HG03103 (cell line): ENCODE measurements around the gene SLC25A34.

Experiments used
- ATAC-seq: cut with Tn5 transposase; IDR thresholded peaks from one replicate; pipeline ENCODE4 v1.9.1; 2021; ENCODE audit warnings: low read depth; ENCODE audit not compliant: unreplicated experiment

Gene SLC25A34

DNA sequence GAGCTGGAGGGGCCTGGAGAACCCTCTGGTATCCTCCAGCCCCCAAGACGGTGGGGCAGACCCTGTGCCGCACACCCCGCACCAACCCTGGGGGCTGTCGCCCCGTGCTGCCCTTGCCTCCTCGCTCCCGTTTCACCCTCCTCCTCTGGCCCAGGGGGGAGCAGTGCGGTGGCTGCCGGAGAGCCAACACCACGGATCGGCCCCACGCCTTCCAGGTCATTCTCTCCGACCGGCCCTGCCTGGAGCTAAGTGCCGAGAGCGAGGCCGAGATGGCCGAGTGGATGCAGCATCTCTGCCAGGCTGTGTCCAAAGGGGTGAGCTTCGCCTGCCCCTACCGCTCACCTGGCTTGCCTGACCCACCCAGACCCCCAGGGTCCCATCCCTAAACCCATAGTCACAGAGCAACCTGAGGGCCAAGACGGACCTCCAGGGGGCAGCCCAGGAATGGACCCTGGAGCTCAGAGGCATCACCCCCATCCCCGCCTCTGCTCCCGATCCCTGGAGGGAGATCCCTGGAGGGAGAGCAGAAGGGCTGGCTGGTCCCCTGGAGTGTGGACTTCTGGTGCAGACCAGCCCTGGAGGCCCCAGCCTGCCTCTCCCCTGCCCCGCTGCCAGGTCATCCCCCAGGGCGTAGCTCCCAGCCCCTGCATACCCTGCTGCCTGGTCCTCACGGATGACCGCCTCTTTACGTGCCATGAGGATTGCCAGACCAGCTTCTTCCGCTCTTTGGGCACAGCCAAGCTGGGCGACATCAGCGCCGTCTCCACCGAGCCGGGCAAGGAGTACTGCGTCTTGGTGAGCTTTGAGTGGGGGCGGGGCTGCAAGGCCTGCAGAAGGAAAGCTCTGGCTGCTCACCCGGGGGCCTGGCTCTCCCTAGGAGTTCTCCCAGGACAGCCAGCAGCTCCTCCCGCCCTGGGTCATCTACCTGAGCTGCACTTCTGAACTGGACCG lies 4.0 kb upstream of the SLC25A34 start:
- ATAC-seq, result no peak

DNA sequence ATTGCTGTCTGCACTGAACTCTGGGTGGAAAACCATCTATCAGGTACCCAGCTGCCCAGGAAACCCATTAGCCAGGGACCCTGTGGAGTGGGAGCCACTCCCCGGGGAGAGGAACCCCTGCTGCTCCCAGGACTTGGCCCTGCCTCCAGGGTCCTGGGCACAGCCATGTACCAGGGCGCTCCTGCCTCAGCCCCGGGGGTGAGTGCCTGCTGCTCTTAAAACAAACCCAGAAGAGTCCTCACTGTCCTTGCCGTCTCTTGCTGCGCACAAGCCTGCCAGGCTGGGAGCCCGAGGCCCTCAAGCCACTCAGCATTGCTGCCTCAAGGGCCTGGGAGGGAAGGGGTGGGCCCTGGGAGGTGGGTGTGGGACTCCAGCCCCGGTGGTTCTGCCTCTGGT lies 3.4 kb upstream of the SLC25A34 start:
- no peak for ATAC-seq

DNA sequence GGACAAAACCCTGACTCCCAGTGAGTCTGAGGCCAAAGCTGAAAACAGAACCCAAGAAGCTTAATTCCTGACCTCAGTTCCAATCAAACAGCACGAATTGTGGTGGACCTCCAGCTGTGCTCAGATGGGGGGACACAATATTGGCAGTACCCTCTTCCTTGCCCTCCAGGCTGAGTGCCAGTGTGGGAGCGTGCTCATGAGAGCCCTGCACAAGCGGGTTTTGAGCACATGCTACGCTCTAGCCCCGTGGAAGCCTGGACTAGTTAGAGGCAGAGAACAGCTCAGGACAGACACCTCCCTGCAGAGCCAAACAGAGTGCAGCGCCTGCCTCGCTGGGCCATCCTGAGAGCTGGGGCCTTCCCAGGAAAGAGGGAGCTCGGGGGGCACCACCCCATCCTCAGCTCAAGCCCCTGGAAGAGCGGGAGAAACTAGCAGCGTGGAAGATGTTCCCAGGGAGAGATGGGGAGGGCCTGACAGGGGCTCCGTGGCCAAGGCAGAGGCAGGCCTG lies 2.8 kb upstream of the SLC25A34 start:
- no peak for ATAC-seq

DNA sequence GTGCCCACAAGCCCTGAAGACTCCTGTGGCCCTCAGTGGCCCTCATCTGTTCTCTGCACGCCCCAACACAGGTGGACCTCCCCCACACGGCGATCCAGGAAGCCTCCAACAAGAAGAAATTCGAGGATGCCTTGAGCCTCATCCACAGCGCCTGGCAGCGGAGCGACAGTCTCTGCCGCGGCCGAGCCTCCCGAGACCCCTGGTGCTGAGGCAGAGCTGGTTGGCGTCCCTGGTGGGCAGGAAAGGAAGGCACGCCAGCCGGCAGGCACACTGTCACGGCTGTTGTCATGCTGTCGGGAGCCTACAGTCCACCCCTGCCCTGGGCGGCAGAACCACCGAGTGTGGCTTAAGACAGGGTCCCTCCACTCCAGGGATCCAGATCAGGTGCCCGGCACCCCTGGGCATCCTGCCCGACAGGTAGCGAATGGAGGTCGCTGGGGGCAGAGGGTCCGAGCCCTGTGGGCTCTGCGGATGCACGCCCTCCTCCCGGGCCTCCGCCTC lies 2.3 kb upstream of the SLC25A34 start:
- ATAC-seq, result no peak

DNA sequence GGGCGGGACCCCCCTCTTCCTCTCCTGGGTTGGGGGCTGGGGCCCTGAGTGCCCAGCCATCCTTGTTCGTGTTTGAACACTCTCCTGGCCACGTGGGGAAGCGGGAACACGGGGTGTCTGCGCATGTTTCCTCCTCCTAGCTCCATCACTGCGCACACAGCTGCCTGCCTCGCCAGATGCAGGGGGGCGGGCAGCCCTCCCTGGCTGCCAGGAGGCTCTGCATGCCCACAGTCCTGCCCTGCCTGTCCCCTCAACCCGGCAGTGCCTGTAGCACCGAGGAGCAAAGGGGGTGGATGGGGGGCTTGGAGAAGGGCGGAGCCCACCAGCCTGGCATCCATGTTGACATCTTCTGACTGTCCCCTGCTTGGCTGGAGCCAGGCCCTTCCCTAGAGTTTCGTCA lies 1.8 kb upstream of the SLC25A34 start:
- no peak for ATAC-seq

DNA sequence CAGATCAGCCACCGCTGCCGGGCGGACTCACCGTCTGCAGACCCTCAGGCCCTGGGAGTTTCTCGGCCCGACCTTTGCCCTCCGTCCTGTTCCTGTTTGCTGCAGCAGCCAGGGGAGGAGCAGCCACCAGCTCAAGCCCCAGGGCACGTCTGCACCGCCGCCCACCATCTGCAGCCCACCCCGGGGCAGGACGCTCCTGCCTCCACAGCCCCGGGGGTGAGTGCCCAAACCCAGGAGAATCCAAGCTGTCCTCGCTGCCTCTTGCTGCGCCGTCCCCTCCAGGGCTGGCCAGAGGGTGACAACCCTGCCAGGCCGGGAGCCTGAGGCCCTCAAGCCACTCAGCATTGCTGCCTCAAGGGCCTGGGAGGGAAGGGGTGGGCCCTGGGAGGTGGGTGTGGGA lies 1.2 kb upstream of the SLC25A34 start:
- no peak for ATAC-seq

DNA sequence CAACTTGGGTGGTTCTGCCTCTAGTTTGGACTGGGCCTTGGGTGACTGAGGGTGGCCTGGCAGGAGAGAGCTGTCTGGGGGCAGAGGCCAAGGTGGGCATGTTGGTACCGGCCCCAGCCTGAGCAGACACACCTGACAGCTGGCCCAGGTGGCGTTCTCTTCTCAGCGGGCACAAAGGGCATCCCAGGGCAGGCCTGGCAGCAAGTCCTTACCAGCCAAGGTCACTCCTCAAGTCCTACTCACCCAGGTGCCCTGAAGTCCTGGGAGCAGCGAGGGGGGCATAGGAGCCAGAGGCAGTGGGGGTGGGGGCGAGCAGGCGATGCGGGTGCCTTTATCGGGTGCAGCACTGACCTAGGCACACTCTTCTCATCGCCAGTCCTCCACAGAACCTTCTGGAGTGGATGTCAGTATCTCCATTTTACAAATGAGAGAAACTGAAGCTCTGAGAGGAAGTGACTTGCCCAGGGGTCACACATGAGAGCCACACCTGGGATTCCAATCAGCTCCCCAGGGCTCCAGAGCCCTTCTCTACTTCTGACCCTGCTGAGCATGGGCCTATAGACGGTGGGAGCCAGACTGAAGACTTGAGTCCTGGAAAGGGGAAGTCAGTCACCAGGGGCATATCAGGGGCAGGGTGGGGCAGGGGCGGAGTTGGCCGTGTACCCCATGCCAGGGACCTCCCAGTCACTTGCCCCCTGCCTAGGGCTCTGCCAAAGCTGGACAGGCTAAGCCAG lies 587 bp upstream of the SLC25A34 start:
- no peak for ATAC-seq

DNA sequence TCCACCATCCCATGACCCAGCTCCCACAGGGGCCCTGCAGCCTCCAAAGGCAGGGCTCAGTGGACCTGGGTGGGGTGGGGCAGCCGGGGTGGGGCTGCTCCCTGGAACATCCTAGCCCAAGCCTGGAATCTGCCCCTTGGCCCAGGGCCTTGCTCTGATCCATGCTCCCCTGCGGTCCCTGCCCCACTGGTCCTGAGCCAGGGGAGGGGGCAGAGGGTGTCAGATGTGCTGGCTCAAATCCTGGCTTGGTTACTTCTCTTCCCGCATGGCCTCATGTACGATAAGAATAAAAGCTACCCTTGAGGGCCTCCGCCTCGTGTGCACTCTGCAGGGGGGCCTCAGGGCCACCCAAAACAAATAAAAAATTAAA lies 819 bp downstream of the SLC25A34 start:
- no peak for ATAC-seq

DNA sequence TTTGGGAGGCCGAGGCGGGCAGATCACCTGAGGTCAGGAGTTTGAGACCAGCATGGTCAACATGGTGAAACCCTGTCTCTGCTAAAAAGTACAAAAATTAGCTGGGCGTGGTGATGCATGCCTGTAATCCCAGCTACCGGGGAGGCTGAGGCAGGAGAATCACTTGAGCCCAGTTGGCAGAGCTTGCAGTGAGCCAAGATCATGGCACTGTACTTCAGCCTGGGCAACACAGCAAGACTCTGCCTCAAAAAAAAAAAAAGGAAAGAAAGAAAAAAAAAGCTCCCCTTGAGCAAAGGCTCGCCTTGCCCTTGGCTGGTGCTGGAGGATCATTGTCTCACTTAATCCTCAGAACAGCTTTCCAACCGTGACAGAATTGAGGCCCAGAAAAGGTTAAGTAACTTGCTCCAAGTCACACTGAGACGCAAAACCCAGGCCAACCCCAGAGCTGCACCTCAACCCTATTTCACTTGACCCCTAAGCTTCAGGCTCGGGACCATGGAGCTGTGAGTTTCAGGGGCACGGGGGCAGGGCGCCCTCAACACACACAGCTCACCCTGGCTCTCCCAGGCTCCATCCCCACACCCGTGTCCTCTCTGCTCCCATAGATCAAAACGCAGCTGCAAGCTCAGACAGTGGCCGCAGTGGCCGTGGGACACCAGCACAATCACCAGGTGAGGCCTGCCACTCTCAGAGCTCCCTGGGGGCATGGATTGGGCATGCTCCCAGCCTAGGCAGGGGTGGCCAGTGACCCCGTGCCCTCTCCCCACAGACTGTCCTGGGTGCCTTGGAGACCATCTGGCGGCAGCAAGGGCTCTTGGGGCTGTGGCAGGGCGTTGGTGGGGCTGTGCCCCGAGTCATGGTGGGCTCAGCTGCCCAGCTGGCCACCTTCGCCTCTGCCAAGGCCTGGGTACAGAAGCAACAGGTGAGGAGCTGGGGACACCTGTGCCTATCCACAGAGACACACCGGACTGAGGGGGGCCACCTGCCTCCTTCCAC lies 1.6 kb downstream of the SLC25A34 start:
- ATAC-seq, result no peak

DNA sequence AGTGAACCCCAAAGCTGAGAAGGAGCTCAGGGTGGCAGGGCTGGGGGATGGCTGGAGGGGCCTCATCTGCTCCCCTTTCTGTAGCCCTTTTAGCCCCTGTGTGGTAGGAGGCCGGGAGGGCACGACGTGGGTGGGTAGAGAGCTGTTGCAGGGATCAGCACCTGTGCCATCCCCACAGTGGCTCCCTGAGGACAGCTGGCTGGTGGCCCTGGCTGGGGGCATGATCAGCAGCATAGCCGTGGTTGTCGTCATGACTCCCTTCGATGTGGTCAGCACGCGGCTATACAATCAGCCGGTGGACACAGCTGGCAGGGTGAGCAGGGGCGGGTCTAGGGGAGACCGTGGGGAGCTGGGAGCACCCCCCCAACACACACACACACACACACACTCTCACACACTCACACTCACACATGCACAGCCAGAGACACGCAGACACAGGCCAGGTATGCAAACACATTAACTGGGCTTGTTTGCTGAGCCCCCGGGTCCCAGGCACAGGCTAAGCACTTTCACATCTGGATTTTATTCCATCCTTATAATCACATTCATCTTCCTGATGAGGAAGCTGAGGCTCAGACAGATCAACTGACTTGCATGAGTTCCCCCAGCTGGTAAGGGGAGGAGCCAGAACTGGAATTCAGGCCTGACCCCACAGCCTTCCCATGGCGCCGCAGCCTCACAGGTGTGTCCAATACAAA lies 2.5 kb downstream of the SLC25A34 start:
- ATAC-seq, result no peak

DNA sequence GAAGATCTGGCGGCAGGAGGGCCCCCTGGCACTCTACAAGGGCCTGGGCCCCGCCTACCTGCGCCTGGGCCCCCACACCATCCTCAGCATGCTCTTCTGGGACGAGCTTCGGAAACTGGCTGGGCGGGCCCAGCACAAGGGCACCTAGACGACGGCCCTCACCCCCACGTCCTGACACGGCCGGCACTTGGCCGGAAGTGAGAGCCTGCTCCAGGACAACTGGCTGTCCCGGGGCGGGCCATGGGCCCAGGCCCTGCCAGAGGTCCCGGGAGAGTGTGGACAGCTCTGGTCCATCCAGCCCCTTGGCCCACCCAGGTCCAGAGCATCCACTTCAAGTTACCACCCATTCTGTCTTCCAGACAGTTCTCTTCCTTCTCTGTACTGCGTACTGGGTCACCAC lies 3.2 kb downstream of the SLC25A34 start:
- ATAC-seq, result no peak

DNA sequence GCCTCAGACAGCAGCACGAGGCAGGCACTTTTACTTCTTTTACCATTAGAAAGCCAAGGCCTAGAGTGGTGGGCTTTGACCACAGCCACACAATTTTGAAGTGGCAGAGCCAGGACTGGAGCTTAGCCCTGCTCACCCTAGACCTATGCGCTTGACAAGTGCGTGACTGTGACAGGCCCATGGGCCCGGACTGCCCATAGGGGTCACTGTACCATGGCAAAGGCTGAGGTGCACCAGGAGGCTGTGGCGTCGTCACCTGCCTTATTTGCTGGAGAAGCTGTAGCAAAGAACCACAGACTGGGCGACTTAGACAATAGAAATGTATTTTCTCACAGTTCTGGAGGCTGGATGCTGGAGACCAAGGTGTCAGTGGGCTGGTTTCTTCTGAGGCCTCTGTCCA lies 3.7 kb downstream of the SLC25A34 start:
- ATAC-seq, result no peak

DNA sequence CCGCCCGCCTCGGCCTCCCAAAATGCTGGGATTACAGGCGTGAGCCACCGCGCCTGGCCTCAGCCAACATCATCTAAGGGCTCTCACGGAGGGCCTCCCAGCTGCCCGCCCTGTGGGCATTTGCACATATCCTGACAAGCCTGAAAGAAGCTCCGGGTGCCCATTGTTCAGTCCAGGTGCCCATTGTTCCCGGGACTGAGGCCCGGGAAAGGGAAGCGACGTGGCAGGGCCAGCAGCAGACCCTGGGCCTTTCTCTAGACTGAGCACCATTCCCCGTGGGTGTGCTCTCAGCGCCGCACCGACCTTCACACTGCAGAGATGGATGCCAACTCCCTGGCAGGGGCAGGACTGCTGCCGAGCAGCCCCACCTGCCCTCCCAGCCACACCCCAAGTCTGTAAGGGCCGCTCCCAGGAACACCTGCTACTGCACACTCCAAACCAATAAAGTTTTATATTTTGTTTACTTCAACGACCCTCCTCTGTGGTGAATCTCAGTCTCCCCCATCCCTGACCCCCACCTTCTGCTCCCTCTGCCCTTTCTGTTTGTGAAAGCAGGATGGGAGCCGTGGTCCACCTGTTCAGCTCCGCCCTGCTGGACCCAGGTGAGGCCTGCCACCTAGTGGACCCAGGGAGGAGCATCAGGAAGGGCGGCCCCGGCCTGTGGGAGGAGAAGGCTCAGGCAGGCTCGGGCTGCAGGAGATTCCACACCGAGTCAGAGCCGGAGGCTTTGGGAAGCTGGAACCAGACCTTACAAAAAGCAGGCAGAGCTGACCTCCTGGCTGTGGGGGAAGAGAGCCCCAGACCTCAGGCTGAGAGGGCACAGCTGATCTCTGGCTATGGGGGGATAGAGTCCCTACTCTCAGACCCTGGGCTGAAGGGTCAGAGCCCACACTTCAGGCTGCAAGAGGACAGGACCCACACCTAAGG lies 5.1 kb downstream of the SLC25A34 start:
- no peak for ATAC-seq

DNA sequence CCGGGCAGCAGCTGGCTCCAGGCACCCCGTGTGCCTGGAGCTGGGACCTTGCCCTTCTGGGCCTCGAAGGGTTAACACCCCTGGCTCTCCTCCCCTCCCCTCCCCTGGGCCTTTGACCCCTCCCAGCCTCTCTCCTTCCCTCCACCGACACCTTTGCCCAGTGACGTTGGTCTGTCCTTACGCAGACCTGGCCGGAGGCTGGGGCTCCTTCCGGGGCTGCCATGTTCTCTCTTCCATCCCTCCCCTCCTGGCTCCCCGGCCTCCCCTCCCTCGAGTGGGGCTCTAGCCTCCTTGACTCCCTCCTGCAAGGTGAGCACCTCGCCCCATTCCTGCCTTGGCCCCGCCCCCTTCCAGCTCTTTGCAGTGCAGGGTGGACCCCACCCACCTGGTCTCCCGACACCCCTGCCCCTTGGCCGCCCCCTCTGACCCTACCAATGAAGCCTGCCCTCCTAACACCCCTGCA lies 6.3 kb downstream of the SLC25A34 start, which contains the start of gene TMEM82:
TSS of gene TMEM82 (plus strand) at position 161 of the 463 bp plus-strand sequence. CDS start at position 222, 61 bp downstream.
- ATAC-seq, result no peak

DNA sequence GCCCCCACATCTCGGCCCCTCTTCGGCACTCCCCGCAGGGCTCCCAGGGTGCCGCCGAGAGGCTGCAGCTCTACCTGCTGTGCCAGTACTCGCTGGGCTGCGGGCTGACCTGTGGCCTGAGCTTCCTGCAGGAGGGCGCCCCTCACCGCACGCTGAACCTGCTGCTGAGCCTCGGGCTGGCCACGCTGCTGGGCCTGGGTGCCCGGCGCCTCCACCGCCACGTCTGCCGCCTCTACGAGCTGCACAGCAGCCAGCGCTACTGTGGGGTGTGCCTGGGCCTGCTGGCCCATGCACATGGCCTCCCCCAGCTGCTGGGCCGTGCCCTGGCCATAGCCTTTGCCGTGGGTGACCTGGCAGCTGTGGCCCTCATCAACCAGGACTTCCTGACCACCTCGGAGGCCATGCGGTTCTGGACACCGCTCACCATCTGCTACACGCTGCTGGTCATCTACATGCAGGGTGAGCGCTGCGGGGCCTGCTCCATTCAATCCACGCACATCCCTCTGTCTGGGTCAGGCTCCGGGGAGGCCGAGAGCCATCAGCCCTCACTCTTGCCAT lies 8.1 kb downstream of the SLC25A34 start:
- ATAC-seq, result no peak

DNA sequence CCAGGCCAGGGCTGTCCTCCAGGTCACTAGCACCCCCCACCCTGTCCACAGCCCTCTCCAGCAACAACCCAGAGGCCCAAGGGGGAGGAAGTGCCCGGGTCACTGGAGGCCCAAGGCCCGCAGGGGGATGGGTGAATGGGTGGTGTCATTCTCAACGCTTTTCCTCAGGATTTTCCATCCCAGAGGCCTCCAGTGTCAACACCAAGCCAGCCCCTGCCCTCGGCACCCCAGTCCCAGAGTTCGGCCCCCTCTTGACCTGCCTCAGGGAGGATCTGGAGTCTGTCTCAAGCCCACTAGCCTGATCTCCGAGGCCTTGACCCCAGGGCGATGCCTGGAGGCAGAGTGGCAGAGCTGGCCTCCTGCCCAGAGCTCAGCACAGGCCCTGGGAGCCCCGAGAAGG lies 11.3 kb downstream of the SLC25A34 start:
- no peak for ATAC-seq

DNA sequence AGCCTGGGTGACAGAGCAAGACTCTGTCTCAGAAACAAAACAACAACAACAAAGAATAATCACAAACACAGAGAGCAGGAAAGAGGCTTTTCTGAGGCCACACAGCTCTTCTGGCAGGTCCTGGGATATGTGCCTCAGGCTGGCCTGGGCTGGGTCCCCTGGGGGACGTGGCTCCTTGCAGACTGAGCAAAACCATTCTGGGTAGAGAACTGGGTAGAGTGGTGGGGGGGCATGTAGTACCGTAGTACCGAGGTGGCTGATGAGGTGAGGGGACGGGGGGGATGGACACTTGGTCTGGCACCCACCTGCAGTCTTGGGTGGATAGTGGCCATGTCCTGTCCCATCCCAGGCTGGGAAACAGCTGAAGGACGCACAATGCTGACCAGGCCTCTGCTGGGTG lies 12.2 kb downstream of the SLC25A34 start:
- ATAC-seq, result no peak
